Osteocyte (in vitro differentiated cells): ENCODE measurements around the gene SNRNP35. TPM values are rescaled to one million over a fixed set of nuclear protein-coding genes. Genes with fewer than 3 reads are reported as not detected.
"Not testable (repeated sequence)": the region's sequence is repeated elsewhere in the genome, so short reads cannot be mapped to it uniquely, and the experiment has no call there.

ENCODE experiments used
- DNase-seq: peaks from one replicate; pipeline ENCODE4 v3.0.0; 2021; ENCODE audit warnings: mixed read lengths; ENCODE audit not compliant: unreplicated experiment; ENCODE audit errors: extremely low spot score
- H3K27ac Mint-ChIP-seq: one replicate; pipeline ENCODE4 v1.8.0; 2021; ENCODE audit warnings: mild to moderate bottlenecking, mixed read lengths; ENCODE audit not compliant: unreplicated experiment
- H3K27me3 Mint-ChIP-seq: one replicate; pipeline ENCODE4 v1.8.0; 2021; ENCODE audit warnings: mixed read lengths; ENCODE audit not compliant: unreplicated experiment
- H3K36me3 Mint-ChIP-seq: one replicate; pipeline ENCODE4 v1.8.0; 2021; ENCODE audit warnings: mixed read lengths; ENCODE audit not compliant: unreplicated experiment
- H3K4me1 Mint-ChIP-seq: one replicate; pipeline ENCODE4 v1.8.0; 2021; ENCODE audit warnings: mixed read lengths; ENCODE audit not compliant: unreplicated experiment
- H3K4me3 Mint-ChIP-seq: one replicate; pipeline ENCODE4 v1.8.0; 2021; ENCODE audit warnings: mild to moderate bottlenecking, moderate library complexity, mixed read lengths; ENCODE audit not compliant: unreplicated experiment
- H3K9me3 Mint-ChIP-seq: one replicate; pipeline ENCODE4 v1.8.0; 2021; ENCODE audit warnings: mixed read lengths; ENCODE audit not compliant: unreplicated experiment
- CTCF ChIP-seq: fragments of 200-600 bp; sonication (generic); IDR thresholded peaks from 2 replicates; pipeline ENCODE4 v1.5.0; 2021; ENCODE audit warnings: antibody characterized with exemption, mild to moderate bottlenecking, moderate library complexity
- total RNA-seq: library from RNA; stranded (reverse); gene quantifications from 2 replicates; pipeline ENCODE4 v1.2.1, GENCODE V29; 2021

Gene SNRNP35
- total RNA-seq, 1 donor from 2014 or later = 21.6 TPM

- Mint-ChIP-seq H3K4me3 (no peak overlapping the region), H3K27me3 (no peaks in the 10 kb centered on the region), H3K9me3 (no peaks in the 10 kb centered on the region), H3K4me1 (no peaks in the 10 kb centered on the region), H3K36me3 (peaks cover 15% of the 10 kb centered on the region), H3K27ac (no peak overlapping the region)
- no peak for TF ChIP-seq CTCF
- no peak for DNase-seq
These were observed 30.7 kb upstream of the SNRNP35 start for GRCh38 chr12:123427036-123427769.

GRCh38 chr12:123428591-123428990 is 29.3 kb upstream of the SNRNP35 start:
- Mint-ChIP-seq H3K27me3 (no peaks in the 10 kb centered on the region), H3K4me1 (peaks cover 7% of the 10 kb centered on the region), H3K36me3 (peaks cover 13% of the 10 kb centered on the region), H3K9me3 (no peaks in the 10 kb centered on the region), H3K4me3 (no peak overlapping the region), H3K27ac (no peak overlapping the region)
- no peak for TF ChIP-seq CTCF
- DNase-seq = no peak

GRCh38 chr12:123429101-123429500 is 28.8 kb upstream of the SNRNP35 start:
- not testable (repeated sequence) for H3K27me3 Mint-ChIP-seq, H3K4me3 Mint-ChIP-seq, H3K27ac Mint-ChIP-seq, H3K9me3 Mint-ChIP-seq, DNase-seq, H3K4me1 Mint-ChIP-seq
- peaks cover 10% of the 10 kb centered on the region for H3K36me3 Mint-ChIP-seq

GRCh38 chr12:123431951-123432817 is 25.8 kb upstream of the SNRNP35 start:
- H3K4me3 Mint-ChIP-seq, H3K9me3 Mint-ChIP-seq, H3K36me3 Mint-ChIP-seq, DNase-seq, H3K27me3 Mint-ChIP-seq: not testable (repeated sequence)
- Mint-ChIP-seq H3K4me1 (peaks cover 25% of the 10 kb centered on the region), H3K27ac (peak overlapping the region; percentile 68)

- TF ChIP-seq CTCF = no peak
- Mint-ChIP-seq H3K9me3 (no peaks in the 10 kb centered on the region), H3K4me3 (no peak overlapping the region), H3K36me3 (peaks cover 8% of the 10 kb centered on the region), H3K4me1 (peaks cover 25% of the 10 kb centered on the region), H3K27ac (no peak overlapping the region), H3K27me3 (no peaks in the 10 kb centered on the region)
- DNase-seq = no peak
These were observed 24.3 kb upstream of the SNRNP35 start for GRCh38 chr12:123433615-123434014.

- Mint-ChIP-seq H3K27ac (peak overlapping the region; percentile 87), H3K27me3 (no peaks in the 10 kb centered on the region), H3K36me3 (peaks cover 4% of the 10 kb centered on the region)
These were observed 22.3 kb upstream of the SNRNP35 start for GRCh38 chr12:123435636-123436016.

More at GRCh38 chr12:123435636-123436016, 22.3 kb upstream of the SNRNP35 start:
- no peak for DNase-seq
- Mint-ChIP-seq H3K4me1 (peaks cover 25% of the 10 kb centered on the region), H3K9me3 (no peaks in the 10 kb centered on the region), H3K4me3 (peak overlapping the region; percentile 97)
- TF ChIP-seq CTCF = no peak
